ENCODE measurements around the gene CD300C.
"Not testable (repeated sequence)": the region's sequence is repeated elsewhere in the genome, so short reads cannot be mapped to it uniquely, and the experiment has no call there.

CD300C gene

GRCh38 chr17:74561586-74561985 lies 15.7 kb upstream of the CD300C start:
- no peak for DNase-seq

- no peak for DNase-seq
These were observed 13.1 kb upstream of the CD300C start for GRCh38 chr17:74558882-74559519.

- not testable (repeated sequence) for DNase-seq
These were observed 12.5 kb upstream of the CD300C start for GRCh38 chr17:74558402-74558801.

- DNase-seq: no peak
These were observed 9.6 kb upstream of the CD300C start for GRCh38 chr17:74555427-74555940.

- DNase-seq: no peak
These were observed 9.0 kb upstream of the CD300C start for GRCh38 chr17:74554909-74555308.

- no peak for DNase-seq
These were observed 6.1 kb upstream of the CD300C start for GRCh38 chr17:74552037-74552436.

GRCh38 chr17:74550602-74551001 lies 4.7 kb upstream of the CD300C start:
- no peak for DNase-seq

GRCh38 chr17:74549343-74549742 lies 3.4 kb upstream of the CD300C start:
- DNase-seq: no peak

GRCh38 chr17:74547736-74548135 lies 1.8 kb upstream of the CD300C start:
- peak in 1 of 5 donors; percentile 57 for DNase-seq

- DNase-seq: no peak
These were observed 1.3 kb upstream of the CD300C start for GRCh38 chr17:74547264-74547663.

- DNase-seq: no peak
These were observed 671 bp upstream of the CD300C start for GRCh38 chr17:74546586-74546985.

- DNase-seq: no peak
These were observed 698 bp downstream of the CD300C start for GRCh38 chr17:74544991-74545842.

- no peak for DNase-seq
These were observed 1.8 kb downstream of the CD300C start for GRCh38 chr17:74543891-74544760.

- no peak for DNase-seq
These were observed 2.5 kb downstream of the CD300C start for GRCh38 chr17:74543406-74543805.

GRCh38 chr17:74542727-74543383 lies 3.1 kb downstream of the CD300C start:
- DNase-seq: no peak

- no peak for DNase-seq
These were observed 3.7 kb downstream of the CD300C start for GRCh38 chr17:74542166-74542565.

- no peak for DNase-seq
These were observed 4.5 kb downstream of the CD300C start for GRCh38 chr17:74541176-74542111.

GRCh38 chr17:74539281-74539820 lies 6.6 kb downstream of the CD300C start:
- no peak for DNase-seq

GRCh38 chr17:74536890-74537289 lies 9.0 kb downstream of the CD300C start:
- no peak for DNase-seq

GRCh38 chr17:74532115-74532514 lies 13.8 kb downstream of the CD300C start:
- DNase-seq: no peak

GRCh38 chr17:74531231-74531761 lies 14.6 kb downstream of the CD300C start, which contains the start of gene CD300LB:
Gene CD300LB, minus strand, starts transcription at chr17:74531475. Its CDS starts 125 bp downstream, at chr17:74531350.
- no peak for DNase-seq

All from T-helper 1 cell (primary cell).